Mesendoderm (in vitro differentiated cells): ENCODE measurements around the gene OR6Q1.

Source experiments
- DNase-seq: peaks from one replicate; pipeline ENCODE4 v3.0.0; 2013
- H2AK5ac ChIP-seq: 2 replicates; pipeline ENCODE4 v1.6.1; 2013; ENCODE audit warnings: low read length, inconsistent platforms
- H2BK120ac ChIP-seq: 2 replicates; pipeline ENCODE4 v1.6.1; 2013; ENCODE audit warnings: low read depth, mild to moderate bottlenecking, low read length, moderate library complexity, mixed read lengths
- H2BK15ac ChIP-seq: replicated peaks from 2 replicates; pipeline ENCODE4 v1.6.1; 2013; ENCODE audit warnings: low read depth, mild to moderate bottlenecking, moderate library complexity
- H2BK5ac ChIP-seq: 2 replicates; pipeline ENCODE4 v1.6.1; 2013; ENCODE audit warnings: low read length, inconsistent platforms
- H3K18ac ChIP-seq: 2 replicates; pipeline ENCODE4 v1.6.1; 2013; ENCODE audit warnings: mild to moderate bottlenecking, low read length, mixed read lengths
- H3K23ac ChIP-seq: one replicate; pipeline ENCODE4 v1.6.1; 2013; ENCODE audit warnings: low read length
- H3K27ac ChIP-seq: 2 replicates; pipeline ENCODE4 v1.5.1; 2013; ENCODE audit warnings: low read depth, mild to moderate bottlenecking, inconsistent platforms, low read length, moderate library complexity
- H3K27me3 ChIP-seq: 2 replicates; pipeline ENCODE4 v1.6.1; 2013; ENCODE audit warnings: low read length, control low read depth, mild to moderate bottlenecking, inconsistent platforms; ENCODE audit not compliant: insufficient read depth, poor library complexity
- H3K36me3 ChIP-seq: 2 replicates; pipeline ENCODE4 v1.6.1; 2013; ENCODE audit warnings: low read length, inconsistent platforms; ENCODE audit not compliant: control insufficient read depth, insufficient read depth
- H3K4ac ChIP-seq: one replicate; pipeline ENCODE4 v1.6.1; 2013; ENCODE audit warnings: low read depth, mild to moderate bottlenecking, low read length, moderate library complexity
- H3K4me1 ChIP-seq: 2 replicates; pipeline ENCODE4 v1.6.1; 2013; ENCODE audit warnings: low read depth, low read length, inconsistent platforms; ENCODE audit not compliant: control insufficient read depth
- H3K4me2 ChIP-seq: 2 replicates; pipeline ENCODE4 v1.6.1; 2013; ENCODE audit warnings: low read length
- H3K4me3 ChIP-seq: 2 replicates; pipeline ENCODE4 v1.5.1; 2013; ENCODE audit warnings: mild to moderate bottlenecking, low read length
- H3K56ac ChIP-seq: one replicate; pipeline ENCODE4 v1.6.1; 2013; ENCODE audit warnings: low read length
- H3K79me1 ChIP-seq: 2 replicates; pipeline ENCODE4 v1.6.1; 2013; ENCODE audit warnings: low read length, inconsistent platforms
- H3K79me2 ChIP-seq: 2 replicates; pipeline ENCODE4 v1.6.1; 2013; ENCODE audit warnings: mild to moderate bottlenecking, low read length; ENCODE audit not compliant: control insufficient read depth, insufficient read depth
- H3K9ac ChIP-seq: 2 replicates; pipeline ENCODE4 v1.6.1; 2013; ENCODE audit warnings: low read length, inconsistent platforms
- H4K5ac ChIP-seq: one replicate; pipeline ENCODE4 v1.6.1; 2013; ENCODE audit warnings: low read length
- H4K8ac ChIP-seq: one replicate; pipeline ENCODE4 v1.6.1; 2013; ENCODE audit warnings: low read depth, mild to moderate bottlenecking, control low read depth, low read length, moderate library complexity
- WGBS: extraction: QIAGEN DNeasy Blood & Tissue Kit; methylation state at CpG from one replicate; pipeline ENCODE4 v1.1.7; 2013; ENCODE audit warnings: low lambda C conversion rate, missing lambda C conversion rate; ENCODE audit not compliant: insufficient coverage; ENCODE audit errors: extremely low coverage; 5-methylcytosine and 5-hydroxymethylcytosine counted together

The OR6Q1 gene

GRCh38 chr11:58000699-58001098 is 30.1 kb upstream of the OR6Q1 start:
- Histone ChIP-seq H2BK5ac (no peak overlapping the region), H3K4me1 (no peaks in the 10 kb centered on the region), H4K8ac (no peak overlapping the region), H3K4me2 (no peak overlapping the region), H2AK5ac (no peak overlapping the region), H3K79me2 (no peaks in the 10 kb centered on the region), H3K4me3 (no peak overlapping the region), H3K9ac (no peak overlapping the region), H3K27ac (no peak overlapping the region), H3K79me1 (no peaks in the 10 kb centered on the region), H3K56ac (no peak overlapping the region), H4K5ac (no peak overlapping the region), H2BK120ac (no peak overlapping the region), H3K23ac (no peak overlapping the region), H3K4ac (no peak overlapping the region), H3K27me3 (no peaks in the 10 kb centered on the region), H3K36me3 (no peaks in the 10 kb centered on the region), H2BK15ac (no peak overlapping the region), H3K18ac (no peak overlapping the region)
- DNase-seq: no peak
- no CpG with 5 or more reads among the region's 5 CpGs for WGBS

GRCh38 chr11:58003036-58003435 is 27.7 kb upstream of the OR6Q1 start:
- Histone ChIP-seq H3K79me2 (no peaks in the 10 kb centered on the region), H3K79me1 (no peaks in the 10 kb centered on the region), H2AK5ac (no peak overlapping the region), H3K4ac (no peak overlapping the region), H3K18ac (no peak overlapping the region), H2BK15ac (no peak overlapping the region), H3K27ac (no peak overlapping the region), H3K4me3 (no peak overlapping the region), H2BK120ac (no peak overlapping the region), H2BK5ac (no peak overlapping the region), H3K36me3 (no peaks in the 10 kb centered on the region), H3K23ac (no peak overlapping the region), H3K4me2 (no peak overlapping the region), H3K9ac (no peak overlapping the region), H3K4me1 (no peaks in the 10 kb centered on the region), H3K56ac (no peak overlapping the region), H3K27me3 (no peaks in the 10 kb centered on the region), H4K8ac (no peak overlapping the region), H4K5ac (no peak overlapping the region)
- DNase-seq: no peak
- WGBS: no CpG with 5 or more reads among the region's 2 CpGs

- no peak overlapping the region for H3K4me2 ChIP-seq
- no peak overlapping the region for H2AK5ac ChIP-seq
- no peak overlapping the region for H3K9ac ChIP-seq
- no peak overlapping the region for H3K27ac ChIP-seq
- no peak overlapping the region for H2BK15ac ChIP-seq
- H2BK5ac ChIP-seq: no peak overlapping the region
- no peak overlapping the region for H3K4me3 ChIP-seq
- H4K5ac ChIP-seq: no peak overlapping the region
- no peak overlapping the region for H3K4ac ChIP-seq
- no peak overlapping the region for H2BK120ac ChIP-seq
- no peak overlapping the region for H3K56ac ChIP-seq
- no peak overlapping the region for H3K23ac ChIP-seq
- H3K36me3 ChIP-seq: no peaks in the 10 kb centered on the region
- no peaks in the 10 kb centered on the region for H3K4me1 ChIP-seq
- H3K79me2 ChIP-seq: no peaks in the 10 kb centered on the region
- no peaks in the 10 kb centered on the region for H3K79me1 ChIP-seq
- no peak for DNase-seq
- H3K27me3 ChIP-seq: no peaks in the 10 kb centered on the region
- no peak overlapping the region for H4K8ac ChIP-seq
- H3K18ac ChIP-seq: no peak overlapping the region
Observed at GRCh38 chr11:58003591-58003990, 27.2 kb upstream of the OR6Q1 start.

- H3K56ac ChIP-seq: no peak overlapping the region
- no peak overlapping the region for H3K18ac ChIP-seq
- no peaks in the 10 kb centered on the region for H3K79me1 ChIP-seq
- H3K4me2 ChIP-seq: no peak overlapping the region
- no peak overlapping the region for H3K23ac ChIP-seq
- no peaks in the 10 kb centered on the region for H3K79me2 ChIP-seq
- no peak overlapping the region for H4K8ac ChIP-seq
- no peak overlapping the region for H2BK5ac ChIP-seq
- H4K5ac ChIP-seq: no peak overlapping the region
- no peaks in the 10 kb centered on the region for H3K27me3 ChIP-seq
- no peak overlapping the region for H3K4me3 ChIP-seq
- no peak overlapping the region for H2BK120ac ChIP-seq
- H2AK5ac ChIP-seq: no peak overlapping the region
- H3K4ac ChIP-seq: no peak overlapping the region
- H2BK15ac ChIP-seq: no peak overlapping the region
- no peak overlapping the region for H3K27ac ChIP-seq
- no peaks in the 10 kb centered on the region for H3K36me3 ChIP-seq
- peak; percentile 13 for DNase-seq
- H3K4me1 ChIP-seq: no peaks in the 10 kb centered on the region
- H3K9ac ChIP-seq: no peak overlapping the region
- no CpG with 5 or more reads among the region's 6 CpGs for WGBS
Observed at GRCh38 chr11:58004664-58005063, 26.1 kb upstream of the OR6Q1 start.

- Histone ChIP-seq H2BK15ac (no peak overlapping the region), H3K9ac (no peak overlapping the region), H3K23ac (no peak overlapping the region), H3K4ac (no peak overlapping the region), H2BK120ac (no peak overlapping the region), H3K18ac (no peak overlapping the region), H2BK5ac (no peak overlapping the region), H2AK5ac (no peak overlapping the region), H3K4me3 (no peak overlapping the region), H4K5ac (no peak overlapping the region), H3K4me2 (no peak overlapping the region), H3K79me1 (no peaks in the 10 kb centered on the region), H3K36me3 (no peaks in the 10 kb centered on the region), H3K56ac (no peak overlapping the region), H3K4me1 (no peaks in the 10 kb centered on the region), H4K8ac (no peak overlapping the region), H3K79me2 (no peaks in the 10 kb centered on the region), H3K27me3 (no peaks in the 10 kb centered on the region), H3K27ac (no peak overlapping the region)
- DNase-seq: no peak
- WGBS: no CpG with 5 or more reads among the region's 2 CpGs
Observed at GRCh38 chr11:58006940-58007339, 23.8 kb upstream of the OR6Q1 start.

GRCh38 chr11:58011771-58012170 is 19.0 kb upstream of the OR6Q1 start:
- Histone ChIP-seq H3K79me2 (no peaks in the 10 kb centered on the region), H3K27ac (no peak overlapping the region), H2BK5ac (no peak overlapping the region), H3K56ac (no peak overlapping the region), H4K5ac (no peak overlapping the region), H3K79me1 (no peaks in the 10 kb centered on the region), H2BK15ac (no peak overlapping the region), H3K9ac (no peak overlapping the region), H3K4ac (no peak overlapping the region), H3K4me2 (no peak overlapping the region), H3K4me3 (no peak overlapping the region), H4K8ac (no peak overlapping the region), H3K36me3 (no peaks in the 10 kb centered on the region), H2BK120ac (no peak overlapping the region), H3K18ac (no peak overlapping the region), H2AK5ac (no peak overlapping the region), H3K23ac (no peak overlapping the region), H3K4me1 (no peaks in the 10 kb centered on the region), H3K27me3 (no peaks in the 10 kb centered on the region)
- no CpG with 5 or more reads among the region's 6 CpGs for WGBS
- DNase-seq: no peak
